ENCODE results near the gene SLC39A9. TPM values are rescaled to one million over a fixed set of nuclear protein-coding genes. Genes with fewer than 3 reads are reported as not detected.

SLC39A9 gene
- total and polyA plus RNA-seq, 2 of the 13 experiments (the other 11 are each of a cell fraction or from before 2014, with no cell fraction given) = 46.6 to 69.5 TPM

DNA sequence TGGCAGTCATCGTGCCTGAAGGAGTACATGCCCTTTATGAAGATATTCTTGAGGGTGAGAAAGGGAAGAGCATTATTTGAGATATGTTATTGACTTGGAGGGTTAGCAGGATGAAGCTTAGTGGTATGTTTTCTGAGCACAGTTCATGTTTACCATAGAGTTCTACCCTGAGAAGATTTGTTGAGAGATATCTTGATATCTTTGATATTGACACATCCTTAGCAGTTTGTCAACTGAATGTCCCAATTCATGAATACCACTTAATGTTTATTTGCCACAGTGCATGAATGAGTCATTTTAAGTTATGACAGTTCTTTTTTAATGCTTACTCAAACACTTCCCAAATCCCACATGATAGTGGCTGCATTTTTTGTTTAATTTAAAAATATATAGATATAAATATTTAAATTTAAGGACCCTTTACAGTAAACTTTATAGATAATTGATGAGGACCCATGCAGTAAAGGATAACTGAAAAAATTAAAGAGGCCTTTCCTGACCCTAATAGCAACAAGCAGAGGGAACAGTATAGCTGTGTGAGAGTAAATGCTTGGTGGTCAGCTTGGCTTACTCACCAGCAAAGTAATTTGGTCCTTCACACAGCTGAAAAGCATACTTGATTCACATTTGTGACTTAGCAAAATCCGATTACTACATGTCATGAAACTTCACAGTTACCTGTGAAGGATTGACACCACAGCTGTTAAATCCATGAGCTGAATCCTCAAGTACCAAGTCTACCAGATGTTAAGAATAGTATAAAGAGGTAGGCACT, 25.8 kb downstream of the SLC39A9 start (continued):
- TF ChIP-seq, protein P1, sequence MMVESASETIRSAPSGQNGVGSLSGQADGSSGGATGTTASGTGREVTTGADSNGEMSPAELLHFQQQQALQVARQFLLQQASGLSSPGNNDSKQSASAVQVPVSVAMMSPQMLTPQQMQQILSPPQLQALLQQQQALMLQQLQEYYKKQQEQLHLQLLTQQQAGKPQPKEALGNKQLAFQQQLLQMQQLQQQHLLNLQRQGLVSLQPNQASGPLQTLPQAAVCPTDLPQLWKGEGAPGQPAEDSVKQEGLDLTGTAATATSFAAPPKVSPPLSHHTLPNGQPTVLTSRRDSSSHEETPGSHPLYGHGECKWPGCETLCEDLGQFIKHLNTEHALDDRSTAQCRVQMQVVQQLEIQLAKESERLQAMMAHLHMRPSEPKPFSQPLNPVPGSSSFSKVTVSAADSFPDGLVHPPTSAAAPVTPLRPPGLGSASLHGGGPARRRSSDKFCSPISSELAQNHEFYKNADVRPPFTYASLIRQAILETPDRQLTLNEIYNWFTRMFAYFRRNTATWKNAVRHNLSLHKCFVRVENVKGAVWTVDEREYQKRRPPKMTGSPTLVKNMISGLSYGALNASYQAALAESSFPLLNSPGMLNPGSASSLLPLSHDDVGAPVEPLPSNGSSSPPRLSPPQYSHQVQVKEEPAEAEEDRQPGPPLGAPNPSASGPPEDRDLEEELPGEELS (CRISPR knock-in tag; IDR thresholded peaks at IDR 0.05) = peak; percentile 57; the same call in 1 of the 2 replicates
- TF ChIP-seq, protein P2, sequence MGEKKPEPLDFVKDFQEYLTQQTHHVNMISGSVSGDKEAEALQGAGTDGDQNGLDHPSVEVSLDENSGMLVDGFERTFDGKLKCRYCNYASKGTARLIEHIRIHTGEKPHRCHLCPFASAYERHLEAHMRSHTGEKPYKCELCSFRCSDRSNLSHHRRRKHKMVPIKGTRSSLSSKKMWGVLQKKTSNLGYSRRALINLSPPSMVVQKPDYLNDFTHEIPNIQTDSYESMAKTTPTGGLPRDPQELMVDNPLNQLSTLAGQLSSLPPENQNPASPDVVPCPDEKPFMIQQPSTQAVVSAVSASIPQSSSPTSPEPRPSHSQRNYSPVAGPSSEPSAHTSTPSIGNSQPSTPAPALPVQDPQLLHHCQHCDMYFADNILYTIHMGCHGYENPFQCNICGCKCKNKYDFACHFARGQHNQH (CRISPR knock-in tag; IDR thresholded peaks at IDR 0.05) = no peak
- TF ChIP-seq, protein P3, sequence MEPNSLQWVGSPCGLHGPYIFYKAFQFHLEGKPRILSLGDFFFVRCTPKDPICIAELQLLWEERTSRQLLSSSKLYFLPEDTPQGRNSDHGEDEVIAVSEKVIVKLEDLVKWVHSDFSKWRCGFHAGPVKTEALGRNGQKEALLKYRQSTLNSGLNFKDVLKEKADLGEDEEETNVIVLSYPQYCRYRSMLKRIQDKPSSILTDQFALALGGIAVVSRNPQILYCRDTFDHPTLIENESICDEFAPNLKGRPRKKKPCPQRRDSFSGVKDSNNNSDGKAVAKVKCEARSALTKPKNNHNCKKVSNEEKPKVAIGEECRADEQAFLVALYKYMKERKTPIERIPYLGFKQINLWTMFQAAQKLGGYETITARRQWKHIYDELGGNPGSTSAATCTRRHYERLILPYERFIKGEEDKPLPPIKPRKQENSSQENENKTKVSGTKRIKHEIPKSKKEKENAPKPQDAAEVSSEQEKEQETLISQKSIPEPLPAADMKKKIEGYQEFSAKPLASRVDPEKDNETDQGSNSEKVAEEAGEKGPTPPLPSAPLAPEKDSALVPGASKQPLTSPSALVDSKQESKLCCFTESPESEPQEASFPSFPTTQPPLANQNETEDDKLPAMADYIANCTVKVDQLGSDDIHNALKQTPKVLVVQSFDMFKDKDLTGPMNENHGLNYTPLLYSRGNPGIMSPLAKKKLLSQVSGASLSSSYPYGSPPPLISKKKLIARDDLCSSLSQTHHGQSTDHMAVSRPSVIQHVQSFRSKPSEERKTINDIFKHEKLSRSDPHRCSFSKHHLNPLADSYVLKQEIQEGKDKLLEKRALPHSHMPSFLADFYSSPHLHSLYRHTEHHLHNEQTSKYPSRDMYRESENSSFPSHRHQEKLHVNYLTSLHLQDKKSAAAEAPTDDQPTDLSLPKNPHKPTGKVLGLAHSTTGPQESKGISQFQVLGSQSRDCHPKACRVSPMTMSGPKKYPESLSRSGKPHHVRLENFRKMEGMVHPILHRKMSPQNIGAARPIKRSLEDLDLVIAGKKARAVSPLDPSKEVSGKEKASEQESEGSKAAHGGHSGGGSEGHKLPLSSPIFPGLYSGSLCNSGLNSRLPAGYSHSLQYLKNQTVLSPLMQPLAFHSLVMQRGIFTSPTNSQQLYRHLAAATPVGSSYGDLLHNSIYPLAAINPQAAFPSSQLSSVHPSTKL (CRISPR knock-in tag; IDR thresholded peaks at IDR 0.05) = peak; percentile 55
- TF ChIP-seq SSRP1 (CRISPR knock-in tag; IDR thresholded peaks at IDR 0.05) = no peak
- peak; percentile 43 for TF ChIP-seq TCF7 (IDR thresholded peaks at IDR 0.05; ENCODE audit: low read depth)
- TF ChIP-seq, protein P4, sequence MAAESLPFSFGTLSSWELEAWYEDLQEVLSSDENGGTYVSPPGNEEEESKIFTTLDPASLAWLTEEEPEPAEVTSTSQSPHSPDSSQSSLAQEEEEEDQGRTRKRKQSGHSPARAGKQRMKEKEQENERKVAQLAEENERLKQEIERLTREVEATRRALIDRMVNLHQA (CRISPR knock-in tag; IDR thresholded peaks at IDR 0.05) = no peak
- TF ChIP-seq RARA (CRISPR knock-in tag; IDR thresholded peaks at IDR 0.05) = 0 out of 2 replicates have a peak, but pooled peaks have one; percentile 13
- TF ChIP-seq ZNF605 (CRISPR knock-in tag; IDR thresholded peaks at IDR 0.05) = no peak
- TF ChIP-seq GATAD2A (CRISPR knock-in tag; IDR thresholded peaks at IDR 0.05) = peak; percentile 48
- TF ChIP-seq, protein P5, sequence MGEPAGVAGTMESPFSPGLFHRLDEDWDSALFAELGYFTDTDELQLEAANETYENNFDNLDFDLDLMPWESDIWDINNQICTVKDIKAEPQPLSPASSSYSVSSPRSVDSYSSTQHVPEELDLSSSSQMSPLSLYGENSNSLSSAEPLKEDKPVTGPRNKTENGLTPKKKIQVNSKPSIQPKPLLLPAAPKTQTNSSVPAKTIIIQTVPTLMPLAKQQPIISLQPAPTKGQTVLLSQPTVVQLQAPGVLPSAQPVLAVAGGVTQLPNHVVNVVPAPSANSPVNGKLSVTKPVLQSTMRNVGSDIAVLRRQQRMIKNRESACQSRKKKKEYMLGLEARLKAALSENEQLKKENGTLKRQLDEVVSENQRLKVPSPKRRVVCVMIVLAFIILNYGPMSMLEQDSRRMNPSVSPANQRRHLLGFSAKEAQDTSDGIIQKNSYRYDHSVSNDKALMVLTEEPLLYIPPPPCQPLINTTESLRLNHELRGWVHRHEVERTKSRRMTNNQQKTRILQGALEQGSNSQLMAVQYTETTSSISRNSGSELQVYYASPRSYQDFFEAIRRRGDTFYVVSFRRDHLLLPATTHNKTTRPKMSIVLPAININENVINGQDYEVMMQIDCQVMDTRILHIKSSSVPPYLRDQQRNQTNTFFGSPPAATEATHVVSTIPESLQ (CRISPR knock-in tag; conservative IDR thresholded peaks at IDR 0.05) = no peak
- no peak for TF ChIP-seq ZNF674 (CRISPR knock-in tag; IDR thresholded peaks at IDR 0.05; ENCODE audit: low read depth)
- no peak for TF ChIP-seq SMAD9 (CRISPR knock-in tag; IDR thresholded peaks at IDR 0.05)
- TF ChIP-seq PPARG (CRISPR knock-in tag; conservative IDR thresholded peaks at IDR 0.05) = peak; percentile 49; the same call in 1 of the 2 replicates
- peak; percentile 28; the same call in 1 of the 2 replicates for TF ChIP-seq GFI1 (CRISPR knock-in tag; IDR thresholded peaks at IDR 0.05; ENCODE audit: borderline replicate concordance)
- no peak for TF ChIP-seq ZNF24 (IDR thresholded peaks at IDR 0.05)
- no peak for TF ChIP-seq HCFC1 (IDR thresholded peaks at IDR 0.05; ENCODE audit: low read depth, low read length)
- TF ChIP-seq, protein P6, sequence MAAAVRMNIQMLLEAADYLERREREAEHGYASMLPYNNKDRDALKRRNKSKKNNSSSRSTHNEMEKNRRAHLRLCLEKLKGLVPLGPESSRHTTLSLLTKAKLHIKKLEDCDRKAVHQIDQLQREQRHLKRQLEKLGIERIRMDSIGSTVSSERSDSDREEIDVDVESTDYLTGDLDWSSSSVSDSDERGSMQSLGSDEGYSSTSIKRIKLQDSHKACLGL (CRISPR knock-in tag; IDR thresholded peaks at IDR 0.05) = no peak

All from HepG2 (cell line).